DMS153 treated with DMSO at 0.1 percent for 48 hours (cell line): ENCODE results near the gene HOXB3.

Experiments used
- DNase-seq: peaks from one replicate; lab custom pipeline; 2025; ENCODE audit not compliant: unreplicated experiment; lab: John Stamatoyannopoulos, UW

HOXB3 gene

DNA sequence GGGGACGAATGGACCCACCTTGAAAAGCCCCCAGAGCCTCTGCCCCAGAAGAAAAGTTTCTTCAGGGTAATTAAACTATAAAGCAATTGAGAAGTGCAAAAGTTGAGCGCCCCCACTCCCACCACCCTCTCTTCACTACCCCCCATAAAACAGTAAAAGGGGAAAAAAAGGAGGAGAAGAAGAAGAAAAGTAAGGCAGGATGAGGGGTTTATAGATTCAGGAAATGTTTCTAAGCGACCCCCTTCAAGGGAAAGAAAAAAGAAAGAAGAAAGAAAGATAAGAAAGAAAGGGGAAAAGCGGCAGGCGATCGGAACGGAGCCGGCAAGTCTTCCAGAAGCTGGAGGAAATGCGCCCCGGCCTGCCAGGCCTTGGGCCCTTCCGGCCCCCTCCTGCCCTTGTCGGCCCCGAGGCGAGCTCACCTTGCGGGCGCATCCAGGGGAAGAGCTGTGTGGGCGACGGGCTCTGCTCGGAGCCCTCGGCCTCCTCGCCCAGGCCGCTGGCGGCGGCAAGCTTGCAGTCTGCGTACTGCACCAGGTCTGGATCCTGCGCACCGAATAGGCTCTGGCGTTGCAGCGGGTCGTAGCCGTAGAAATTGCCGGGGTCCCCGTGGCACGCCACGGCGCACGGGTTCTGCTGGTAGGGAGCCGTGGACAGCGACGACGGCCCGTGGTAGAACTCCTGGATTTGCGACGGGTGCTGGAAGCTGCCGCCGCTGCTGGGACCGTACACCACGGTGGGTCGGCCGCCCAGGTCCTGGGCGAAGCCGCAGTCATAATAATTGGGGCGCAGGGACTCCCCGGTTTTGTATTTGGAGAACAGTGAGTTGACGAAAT is 24.0 kb upstream of the HOXB3 start:
- DNase-seq, result peak; percentile 16

DNA sequence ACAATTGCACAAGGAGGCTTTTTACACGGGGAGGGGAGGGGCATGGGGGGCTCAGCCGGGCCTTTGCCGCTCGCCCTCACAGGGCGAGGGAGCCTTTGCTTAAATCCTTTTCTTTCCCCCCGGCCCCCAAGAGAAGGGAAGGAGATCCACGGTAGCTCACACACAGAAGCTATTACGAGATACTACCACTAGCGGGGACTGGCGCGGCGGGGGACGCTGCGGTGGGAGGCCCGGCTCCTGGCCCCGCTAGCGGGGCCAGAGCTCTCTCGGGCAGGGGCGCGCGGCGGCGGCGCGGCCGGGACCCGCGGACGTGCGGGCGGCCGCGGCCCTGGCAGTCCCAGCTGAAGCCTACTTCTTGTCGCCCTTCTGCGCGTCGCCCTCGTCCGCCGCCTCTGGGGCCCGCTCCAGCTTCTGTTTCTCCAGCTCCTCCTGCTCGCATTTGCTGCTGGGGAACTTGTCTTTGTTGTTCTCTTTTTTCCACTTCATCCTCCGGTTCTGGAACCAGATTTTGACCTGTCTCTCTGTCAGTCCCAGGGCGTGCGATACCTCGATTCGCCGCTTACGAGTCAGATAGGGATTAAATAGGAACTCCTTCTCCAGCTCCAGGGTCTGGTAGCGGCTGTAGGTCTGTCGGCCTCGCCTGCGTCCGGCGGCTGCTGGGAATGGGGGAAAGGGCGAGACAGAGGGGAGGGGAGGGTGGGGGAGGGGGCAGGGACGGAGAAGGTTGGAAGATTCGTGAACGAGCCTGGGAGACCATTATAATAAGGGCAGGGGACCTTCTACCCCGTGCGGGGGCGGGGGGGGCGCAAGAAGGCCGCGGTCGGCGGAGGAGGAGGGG is 23.0 kb upstream of the HOXB3 start:
- no peak for DNase-seq

DNA sequence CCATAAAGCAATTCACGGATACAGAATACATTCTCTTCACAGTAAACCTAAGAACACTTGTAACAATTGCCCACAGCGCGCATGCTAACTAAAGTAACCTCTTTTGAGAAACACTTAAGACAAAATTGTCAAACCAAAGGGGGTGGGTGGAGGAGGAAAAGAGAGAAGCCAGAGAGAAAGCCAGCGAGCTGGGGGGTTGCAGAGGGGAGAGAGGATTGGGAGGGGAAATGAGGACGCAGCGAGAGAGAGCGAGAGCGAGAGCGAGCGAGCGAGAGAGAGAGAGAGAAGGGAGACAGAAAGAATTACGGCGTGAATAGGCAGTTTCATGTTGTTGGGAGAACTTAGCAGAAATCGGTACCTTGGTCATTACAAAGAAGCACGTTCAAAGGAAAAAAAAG is 22.4 kb upstream of the HOXB3 start:
- DNase-seq, result no peak

DNA sequence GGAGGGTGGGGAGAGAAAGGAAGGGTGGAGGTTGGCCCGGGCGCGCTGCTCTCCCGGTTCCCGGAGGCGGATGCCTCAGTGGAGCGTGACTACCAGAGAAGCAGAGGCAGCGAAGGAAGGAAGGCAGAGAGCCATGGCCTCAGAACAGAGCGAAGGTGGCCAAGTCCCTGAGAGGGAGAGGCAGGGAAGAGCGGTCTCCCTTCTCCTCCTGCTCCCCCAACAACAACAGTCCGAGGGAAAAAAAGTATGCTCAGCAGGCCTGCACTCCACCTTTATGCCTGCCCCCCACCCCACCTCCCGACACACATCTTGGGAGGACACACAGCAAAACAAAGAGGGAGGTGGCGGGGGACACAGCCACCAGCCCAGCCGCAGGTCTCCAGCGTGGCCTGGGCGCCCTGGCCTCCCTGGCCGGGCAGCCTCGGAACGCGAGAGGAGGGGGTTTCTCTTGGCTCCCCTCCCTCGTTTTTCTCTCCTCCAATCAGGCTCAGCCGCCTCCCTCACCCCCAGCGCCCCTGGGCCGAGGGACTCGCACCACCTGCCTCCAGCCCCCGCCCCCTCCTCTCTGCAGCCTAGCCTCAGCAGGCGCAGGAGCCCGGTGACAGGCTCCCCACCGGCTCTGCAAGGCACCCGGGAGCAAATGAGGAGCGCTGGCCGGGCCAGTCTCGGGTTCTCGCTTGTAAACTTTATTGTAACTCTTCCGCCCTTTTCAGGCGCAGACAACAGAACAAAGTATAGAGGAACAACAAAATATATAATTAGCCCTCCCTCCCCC is 21.8 kb upstream of the HOXB3 start:
- DNase-seq, result peak; percentile 59

DNA sequence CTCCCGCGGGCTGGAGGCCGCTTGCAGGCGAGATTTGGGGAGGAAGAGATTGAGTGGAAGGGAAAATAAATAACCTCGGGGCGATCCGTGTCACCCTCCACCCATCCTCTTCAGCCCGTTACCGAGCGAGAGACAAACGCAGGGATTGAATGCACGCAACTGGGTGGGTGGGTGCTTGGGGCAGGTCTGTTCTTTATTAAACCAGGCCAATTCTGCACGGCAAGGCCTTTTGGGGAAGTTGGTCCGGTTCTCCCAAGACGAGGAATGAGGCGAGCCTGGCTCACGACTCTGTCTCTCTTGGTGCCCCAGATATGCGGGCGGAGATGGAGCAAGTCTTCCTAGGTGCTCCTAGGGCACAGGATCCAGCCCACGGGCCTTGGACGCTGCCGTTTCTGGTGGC is 21.2 kb upstream of the HOXB3 start:
- peak; percentile 36 for DNase-seq

DNA sequence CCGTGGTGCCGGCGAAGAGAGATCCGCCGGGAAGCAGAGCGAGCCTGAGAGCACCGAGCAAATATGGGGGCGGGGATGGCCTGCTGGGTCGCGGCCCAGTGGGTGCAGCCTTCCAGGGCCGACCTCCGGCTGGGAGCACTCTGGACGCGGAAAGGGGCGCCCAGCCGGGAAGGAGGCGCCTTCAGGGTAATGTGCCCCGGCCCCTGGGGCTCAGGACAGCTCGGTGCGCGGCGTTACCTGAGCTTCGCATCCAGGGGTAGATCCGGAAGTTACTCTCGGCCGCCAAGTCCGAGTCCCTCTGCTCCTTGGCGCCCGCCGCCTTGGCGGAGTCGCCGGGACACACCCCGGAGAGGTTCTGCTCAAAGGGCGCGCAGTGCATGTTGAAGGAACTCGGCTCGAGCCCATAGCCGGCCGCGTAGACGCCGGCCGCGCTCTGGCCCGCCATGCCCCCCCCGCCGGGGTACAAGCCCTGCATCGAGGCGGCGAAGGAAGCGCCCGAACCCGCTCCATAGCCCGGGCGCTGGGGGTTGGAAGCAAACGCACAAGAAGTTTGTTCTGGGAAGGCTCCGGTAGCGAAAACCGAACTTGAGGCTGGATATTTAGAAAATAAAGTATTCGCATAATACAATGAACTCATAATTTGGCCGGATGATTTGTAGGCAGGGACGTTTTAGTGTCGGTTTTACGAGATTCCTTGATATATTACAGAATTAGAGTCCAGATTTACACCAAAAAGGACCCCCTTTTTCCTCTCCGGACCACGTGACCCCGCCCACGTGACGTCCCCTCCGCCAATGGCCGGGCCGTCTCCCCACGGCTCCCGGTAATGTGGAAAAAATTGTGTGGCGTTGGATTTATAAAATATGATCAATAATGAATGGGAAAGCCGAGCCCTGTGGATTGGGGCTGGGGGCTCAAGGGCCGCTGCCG is 20.5 kb upstream of the HOXB3 start, which contains the start of gene HOXB7:
HOXB7 (minus strand) TSS at position 736 of the 930 bp plus-strand sequence; CDS start at position 637, 99 bp downstream.
- DNase-seq, result peak; percentile 73

DNA sequence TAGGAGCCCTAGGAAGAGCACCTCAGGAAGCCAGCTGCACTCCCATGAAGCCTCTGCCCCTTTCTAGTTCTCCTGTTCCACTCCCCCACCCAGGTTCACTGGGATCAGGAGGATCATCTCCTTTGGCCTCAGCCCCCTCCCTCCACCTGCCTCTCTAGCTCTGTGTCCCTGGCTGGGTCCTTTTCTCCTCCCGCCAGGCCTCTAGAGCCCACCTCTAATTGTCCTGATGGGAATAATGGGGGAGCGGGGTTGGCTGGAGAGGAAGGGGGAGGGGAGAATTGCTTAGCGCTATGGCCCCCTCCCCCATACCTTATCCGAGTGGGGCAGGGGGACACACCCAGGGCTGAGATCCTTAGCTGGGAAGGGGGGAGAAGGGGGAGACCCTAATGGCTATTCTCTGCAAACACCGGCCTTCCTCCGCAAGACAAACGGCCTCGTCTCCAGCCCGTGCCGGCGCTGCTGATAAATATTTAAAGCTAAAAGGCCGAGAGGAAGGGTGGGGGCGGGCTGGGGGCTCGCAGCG is 19.8 kb upstream of the HOXB3 start:
- no peak for DNase-seq

DNA sequence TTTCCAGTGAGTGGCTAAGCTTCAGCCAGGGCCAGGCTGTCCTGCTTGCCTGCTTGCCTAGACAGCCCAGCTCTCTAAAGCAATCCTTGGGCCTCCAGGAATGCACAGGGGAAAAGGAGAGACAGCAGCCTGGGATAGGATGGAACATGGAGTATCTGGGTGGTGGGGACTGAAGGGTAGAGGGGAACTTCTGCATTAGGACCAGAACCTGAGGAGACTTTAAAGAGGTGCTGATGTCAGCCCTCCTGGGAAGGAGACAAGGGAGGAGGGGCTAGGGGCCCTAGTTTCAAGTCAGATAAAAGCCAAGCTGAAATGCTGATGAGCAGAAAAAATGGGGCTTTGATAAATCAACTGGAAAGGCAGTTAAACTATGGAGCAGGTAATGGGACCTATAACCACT is 19.0 kb upstream of the HOXB3 start:
- no peak for DNase-seq

DNA sequence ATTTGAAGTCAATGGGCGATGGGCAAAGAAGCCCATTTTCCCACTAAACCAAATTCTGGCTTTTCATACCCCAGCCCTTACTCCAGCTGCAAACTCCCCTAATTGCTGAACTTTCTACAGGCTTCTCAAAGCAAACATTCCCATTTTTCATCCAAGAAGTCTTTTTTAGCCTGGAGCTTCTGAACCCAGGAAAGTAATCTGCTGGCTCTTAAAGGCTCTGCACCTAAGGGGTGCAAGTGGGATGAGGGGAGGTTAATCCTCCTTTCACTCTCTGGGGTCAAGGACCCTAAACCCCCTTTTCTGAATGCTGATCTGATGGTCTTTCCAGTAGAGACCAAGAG is 18.4 kb upstream of the HOXB3 start:
- DNase-seq, result no peak

DNA sequence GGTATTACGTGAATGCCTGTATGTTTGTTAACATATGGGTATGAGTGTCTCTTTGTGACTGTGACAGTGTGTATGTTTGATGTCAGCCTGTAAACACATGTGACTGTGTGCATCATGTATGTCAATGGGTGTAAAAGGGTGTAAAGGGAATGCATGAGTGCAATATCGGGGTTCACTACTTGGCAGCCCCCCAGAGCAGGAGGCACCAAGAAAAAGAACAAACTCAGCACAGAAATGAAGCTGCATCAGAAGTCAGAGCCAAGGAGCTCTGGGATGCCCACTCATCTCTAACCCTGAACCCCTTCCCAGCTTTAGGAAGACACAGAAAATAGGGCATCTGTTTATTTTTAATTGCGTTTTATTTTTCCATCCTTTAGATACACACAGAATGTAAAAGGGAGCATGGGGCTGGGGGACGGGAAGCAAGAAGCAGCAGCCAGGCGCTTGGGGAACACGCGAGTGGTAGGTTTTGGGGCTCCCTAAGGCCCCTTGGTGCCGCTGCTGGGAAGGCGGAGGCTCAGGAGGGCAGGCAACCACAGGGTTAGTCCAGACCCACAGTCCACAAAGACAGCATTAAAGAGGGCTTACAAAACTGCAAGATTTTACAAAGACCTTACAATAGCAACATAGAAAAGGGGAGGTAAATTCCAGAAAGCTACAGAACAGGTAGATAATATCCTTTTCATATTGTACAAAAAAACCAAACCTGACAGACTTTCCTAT is 17.0 kb upstream of the HOXB3 start:
- DNase-seq, result no peak

DNA sequence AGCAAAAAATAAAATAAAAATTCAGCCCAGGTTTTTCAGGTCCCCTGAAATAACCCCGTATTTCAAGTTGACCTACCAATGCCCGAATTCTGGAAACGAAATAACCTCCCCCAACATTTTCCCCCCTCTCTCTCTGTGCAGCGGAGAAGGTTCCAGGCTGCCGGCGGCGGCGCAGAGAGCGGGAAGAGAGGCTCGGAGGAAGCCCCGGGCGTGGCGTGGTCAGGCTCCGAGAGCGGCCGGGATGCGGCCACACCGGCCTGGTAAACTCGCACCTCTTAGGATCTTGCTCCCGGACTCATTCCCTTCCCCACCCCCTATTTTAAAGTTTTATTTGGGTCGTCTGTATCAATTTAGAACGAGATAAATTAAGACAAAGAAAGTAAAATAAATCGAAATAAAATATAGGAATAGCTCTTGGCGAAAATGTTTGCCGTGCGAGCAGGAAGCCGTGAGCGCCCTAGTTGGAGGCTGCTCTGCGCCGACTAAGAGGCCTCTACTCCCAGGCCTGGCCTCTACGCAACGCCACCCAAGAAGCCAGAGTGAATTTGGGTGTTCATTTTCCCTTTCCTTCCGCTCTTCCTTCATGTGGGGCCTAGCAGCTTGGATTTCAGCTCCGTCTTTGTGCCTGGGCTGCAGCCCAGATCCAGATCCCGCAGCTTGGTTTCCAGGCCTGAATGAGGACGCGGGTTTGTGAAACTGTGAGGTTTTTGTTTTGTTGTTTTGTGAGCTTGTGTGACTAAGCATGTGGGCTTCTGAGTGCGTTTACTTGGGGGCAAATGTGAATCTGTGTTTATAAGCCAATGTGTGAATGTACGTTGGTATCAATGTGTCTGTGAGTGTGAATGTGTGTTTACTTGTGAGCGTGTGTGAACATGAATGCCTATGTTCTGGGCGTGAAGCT is 16.2 kb upstream of the HOXB3 start:
- no peak for DNase-seq

DNA sequence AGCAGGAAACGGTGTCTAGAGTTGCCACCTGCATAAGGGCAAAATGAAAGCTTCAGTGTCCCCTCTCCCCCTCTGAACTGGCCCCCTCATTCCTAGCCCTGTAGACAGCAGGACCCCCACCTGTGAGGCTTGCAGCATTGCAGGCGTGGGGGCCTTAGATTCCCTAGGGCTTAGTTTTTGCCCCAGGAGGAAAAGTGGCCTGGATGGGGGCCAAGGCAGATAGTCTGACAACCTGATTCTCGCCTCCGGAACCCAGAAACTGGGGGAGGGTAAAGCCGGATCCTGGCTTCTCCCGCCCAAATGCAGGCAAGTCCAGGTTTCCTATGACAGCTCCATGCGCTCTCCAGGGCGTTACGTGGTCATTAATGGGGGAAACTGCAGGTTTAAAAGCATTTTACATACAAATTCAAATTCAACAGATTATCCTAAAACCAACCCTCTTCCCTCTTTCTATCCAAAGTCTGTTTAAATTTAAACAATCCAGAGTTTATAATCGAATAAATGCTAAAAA is 15.4 kb upstream of the HOXB3 start:
- no peak for DNase-seq

DNA sequence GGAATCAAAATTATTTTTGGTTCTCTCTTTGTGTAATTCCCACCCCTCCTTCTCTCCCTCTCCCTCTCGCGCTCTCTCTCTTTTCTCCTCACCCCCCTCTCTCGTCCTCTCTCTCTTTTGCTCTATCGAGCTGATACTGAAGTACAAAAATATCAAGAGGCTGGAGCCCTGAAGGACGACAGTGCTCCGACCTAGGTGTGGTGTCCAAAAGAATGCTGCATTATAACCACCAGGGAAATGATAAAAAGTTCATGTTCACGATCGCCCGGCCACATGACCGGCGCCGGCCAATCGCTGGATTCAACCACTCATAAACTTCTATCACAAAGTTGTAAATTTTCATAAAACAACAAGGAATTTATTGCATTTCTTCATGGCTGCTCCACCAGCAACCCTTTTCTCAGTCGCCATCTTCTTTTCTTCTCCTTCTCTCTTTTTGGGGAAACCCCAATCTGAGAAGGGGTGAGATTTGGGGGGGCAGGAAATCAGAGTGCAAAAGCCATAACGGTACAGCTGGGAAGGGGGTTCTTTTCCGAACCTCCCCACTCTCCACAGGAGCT is 14.8 kb upstream of the HOXB3 start, which contains the start of gene HOXB6:
HOXB6 (minus strand) TSS at position 217 of the 560 bp plus-strand sequence. CDS start 6,836 bp downstream, outside the sequence.
- no peak for DNase-seq

DNA sequence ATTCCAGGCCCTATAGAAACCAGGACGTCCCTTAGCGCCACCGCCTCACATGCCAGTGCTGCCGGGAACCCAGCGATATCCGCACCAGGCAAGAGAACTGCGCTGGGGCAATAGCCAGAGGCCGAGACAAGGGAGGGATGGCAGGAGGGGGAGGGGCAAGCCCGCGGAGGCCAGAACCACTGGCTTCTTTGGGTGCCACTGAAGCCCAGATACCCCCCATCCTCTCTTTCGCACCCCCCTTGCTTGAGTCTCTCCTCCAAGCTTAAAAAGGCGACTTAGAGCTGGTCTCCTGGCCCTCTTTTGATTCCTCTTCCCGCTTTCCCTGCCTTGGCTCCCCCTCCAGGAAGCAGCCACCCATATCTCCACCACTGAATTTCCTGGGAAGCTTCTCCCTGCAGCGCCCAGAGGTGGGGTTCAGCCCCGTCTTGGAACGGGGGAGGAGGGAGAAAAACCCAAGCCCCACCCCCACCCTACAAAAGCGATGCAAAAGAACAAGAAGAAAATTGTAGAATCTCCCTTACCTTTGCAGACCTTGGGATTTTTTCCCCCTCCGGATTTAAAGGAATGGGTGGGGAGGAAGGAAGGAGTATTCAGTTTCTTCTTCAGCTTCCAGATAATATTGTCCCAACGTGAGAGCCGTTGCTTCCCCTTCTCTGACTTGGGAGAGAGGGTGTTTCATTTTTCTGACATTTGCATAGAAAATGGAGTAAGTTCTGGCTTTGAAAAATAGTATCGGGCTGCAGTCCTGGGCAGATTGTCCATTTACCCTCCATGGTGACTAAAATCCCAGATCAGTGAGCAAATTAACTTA is 14.1 kb upstream of the HOXB3 start:
- no peak for DNase-seq

DNA sequence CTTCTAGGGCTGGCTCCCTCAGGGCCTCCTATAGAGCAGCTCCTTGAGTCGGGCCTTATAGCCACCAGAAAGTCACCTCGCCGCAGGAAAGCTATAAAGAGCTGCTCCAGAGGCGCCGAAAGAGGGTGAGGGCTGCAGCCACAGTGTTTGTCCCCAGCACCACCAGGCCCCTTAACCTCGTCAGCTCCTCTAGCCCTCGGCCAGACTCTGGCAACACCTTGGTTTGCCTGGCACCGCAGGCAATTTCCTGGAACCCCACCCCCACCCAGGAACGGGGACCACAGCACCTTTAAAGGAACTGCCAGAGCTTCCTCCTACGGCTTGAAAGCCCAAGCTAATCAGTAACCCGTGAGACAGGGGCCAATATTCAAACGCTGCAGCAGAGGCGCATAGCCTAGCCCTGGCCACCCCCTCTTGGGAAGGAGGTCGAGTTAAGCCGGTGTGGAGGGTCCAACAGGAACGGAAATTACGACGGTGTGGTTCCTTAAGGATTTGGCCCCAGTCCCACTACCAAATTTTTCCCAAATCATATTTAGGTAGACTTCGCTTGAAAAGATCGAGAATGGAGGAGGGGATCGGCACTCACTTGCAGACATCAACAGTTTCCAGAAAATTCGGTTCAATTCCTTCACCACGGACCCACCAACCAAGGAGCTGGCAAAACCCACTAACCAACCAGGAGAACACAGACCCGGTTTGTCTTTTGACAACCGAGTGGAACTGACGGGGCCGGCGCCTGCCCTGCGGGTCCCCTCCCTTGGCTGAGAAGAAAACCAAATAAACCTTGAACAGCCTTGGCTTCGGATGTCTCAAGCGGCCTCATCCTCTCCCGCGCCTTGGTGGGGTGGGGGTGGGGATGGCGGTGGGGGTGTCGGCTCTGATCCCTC is 11.7 kb upstream of the HOXB3 start:
- no peak for DNase-seq

DNA sequence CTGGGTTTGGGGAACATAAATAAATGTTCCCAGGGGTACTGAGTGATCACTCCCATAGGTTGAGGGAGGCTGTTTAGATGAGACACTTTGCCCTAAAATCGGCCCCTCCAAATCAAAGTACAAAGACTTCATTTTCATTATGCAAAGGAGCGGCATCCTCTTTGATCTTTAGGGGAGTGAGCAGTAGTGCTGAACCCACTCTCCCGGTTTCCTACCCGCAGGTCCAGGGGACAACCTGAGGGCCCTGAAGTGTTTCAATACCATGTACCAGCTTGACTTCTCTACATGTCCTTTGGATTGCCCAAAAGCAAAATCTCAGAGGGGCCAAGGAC is 11.1 kb upstream of the HOXB3 start:
- no peak for DNase-seq
